Astrocyte (in vitro differentiated cells and primary cell): Measurements from ENCODE around the gene MRPS23.

Source experiments
- EZH2 ChIP-seq: IDR thresholded peaks from 2 replicates; pipeline ENCODE4 v1.6.1; 2012; ENCODE audit warnings: mild to moderate bottlenecking, low read length, inconsistent platforms; ENCODE audit not compliant: insufficient read depth
- TF ChIP-seq, protein P1 (sequence below): IDR thresholded peaks from 2 replicates; pipeline ENCODE4 v1.5.1; 2011; ENCODE audit warnings: low read depth, mild to moderate bottlenecking, inconsistent platforms, low read length, moderate library complexity; ENCODE audit not compliant: insufficient read depth

DNA sequence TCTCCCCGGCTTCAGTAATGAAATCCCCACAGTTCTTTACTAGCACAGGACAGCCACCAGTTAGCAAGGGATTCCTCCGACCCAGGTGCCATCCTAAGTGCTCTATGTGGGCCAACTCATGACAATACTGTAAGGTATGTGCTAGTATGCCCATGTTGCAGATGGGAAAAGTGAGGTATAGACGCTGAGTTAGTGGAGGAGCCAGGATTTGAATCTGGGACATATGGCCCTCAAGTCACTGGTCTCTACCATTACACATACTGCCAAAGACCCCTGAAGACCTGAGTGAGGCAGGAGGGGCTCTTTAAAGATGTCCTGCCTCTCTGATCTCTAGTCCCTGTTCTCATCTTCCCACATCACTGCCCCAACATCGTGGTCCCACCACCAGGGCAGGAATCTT, 36.2 kb upstream of the MRPS23 start:
- TF ChIP-seq, protein P1, sequence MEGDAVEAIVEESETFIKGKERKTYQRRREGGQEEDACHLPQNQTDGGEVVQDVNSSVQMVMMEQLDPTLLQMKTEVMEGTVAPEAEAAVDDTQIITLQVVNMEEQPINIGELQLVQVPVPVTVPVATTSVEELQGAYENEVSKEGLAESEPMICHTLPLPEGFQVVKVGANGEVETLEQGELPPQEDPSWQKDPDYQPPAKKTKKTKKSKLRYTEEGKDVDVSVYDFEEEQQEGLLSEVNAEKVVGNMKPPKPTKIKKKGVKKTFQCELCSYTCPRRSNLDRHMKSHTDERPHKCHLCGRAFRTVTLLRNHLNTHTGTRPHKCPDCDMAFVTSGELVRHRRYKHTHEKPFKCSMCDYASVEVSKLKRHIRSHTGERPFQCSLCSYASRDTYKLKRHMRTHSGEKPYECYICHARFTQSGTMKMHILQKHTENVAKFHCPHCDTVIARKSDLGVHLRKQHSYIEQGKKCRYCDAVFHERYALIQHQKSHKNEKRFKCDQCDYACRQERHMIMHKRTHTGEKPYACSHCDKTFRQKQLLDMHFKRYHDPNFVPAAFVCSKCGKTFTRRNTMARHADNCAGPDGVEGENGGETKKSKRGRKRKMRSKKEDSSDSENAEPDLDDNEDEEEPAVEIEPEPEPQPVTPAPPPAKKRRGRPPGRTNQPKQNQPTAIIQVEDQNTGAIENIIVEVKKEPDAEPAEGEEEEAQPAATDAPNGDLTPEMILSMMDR = no peak
- no peak for TF ChIP-seq EZH2
